Suprapubic skin (tissue), 4 donors: ENCODE measurements around the gene STOM.

Source experiments
- EP300 ChIP-seq: sonication (generic); formaldehyde crosslinking; IDR thresholded peaks from one replicate; pipeline ENCODE4 v1.6.1; 2017; ENCODE audit warnings: antibody characterized with exemption
- POLR2A ChIP-seq, 2 donors: fragments of 450-650 bp; IDR thresholded peaks; one replicate each; pipeline ENCODE4 v1.6.1; 2017; ENCODE audit warnings: antibody characterized with exemption in 2 of 2, mild to moderate bottlenecking in 2 of 2, moderate library complexity in 2 of 2
- POLR2AphosphoS5 ChIP-seq, 3 donors: sonication (generic); formaldehyde crosslinking; IDR thresholded peaks; one replicate each; pipeline ENCODE4 v1.6.1; 2017; ENCODE audit warnings: antibody characterized with exemption in 3 of 3
- TF ChIP-seq, protein P1 (sequence below), 2 donors: fragments of 200-600 bp in 1 of 2; fragments of 450-650 bp in 1 of 2; sonication (generic) in 1 of 2; IDR thresholded peaks; one replicate each; pipeline ENCODE4 v1.5.1; 2016 to 2019; ENCODE audit warnings: antibody characterized with exemption in 2 of 2, mild to moderate bottlenecking in 1 of 2, moderate library complexity in 1 of 2

DNA sequence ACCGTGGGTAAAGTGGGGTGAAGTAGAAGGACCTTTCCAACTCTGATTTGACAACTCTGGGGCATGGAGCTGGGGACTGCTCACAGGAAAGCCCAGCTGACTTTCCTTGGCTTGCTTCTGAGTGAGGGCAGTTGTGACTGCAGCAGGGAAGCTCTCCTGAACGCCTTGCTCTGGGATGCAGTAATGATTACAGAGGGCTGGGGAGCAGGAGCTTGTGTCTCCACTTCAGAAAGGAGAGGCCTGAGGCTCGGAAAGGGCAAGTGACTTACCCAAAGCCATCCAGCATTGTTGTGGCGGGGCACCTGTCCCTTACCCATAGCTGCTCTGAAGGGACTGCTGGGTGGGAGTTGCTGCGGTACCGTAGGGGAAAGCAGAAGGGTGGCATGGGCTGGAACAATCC lies 60.9 kb downstream of the STOM start:
- TF ChIP-seq, protein P1, sequence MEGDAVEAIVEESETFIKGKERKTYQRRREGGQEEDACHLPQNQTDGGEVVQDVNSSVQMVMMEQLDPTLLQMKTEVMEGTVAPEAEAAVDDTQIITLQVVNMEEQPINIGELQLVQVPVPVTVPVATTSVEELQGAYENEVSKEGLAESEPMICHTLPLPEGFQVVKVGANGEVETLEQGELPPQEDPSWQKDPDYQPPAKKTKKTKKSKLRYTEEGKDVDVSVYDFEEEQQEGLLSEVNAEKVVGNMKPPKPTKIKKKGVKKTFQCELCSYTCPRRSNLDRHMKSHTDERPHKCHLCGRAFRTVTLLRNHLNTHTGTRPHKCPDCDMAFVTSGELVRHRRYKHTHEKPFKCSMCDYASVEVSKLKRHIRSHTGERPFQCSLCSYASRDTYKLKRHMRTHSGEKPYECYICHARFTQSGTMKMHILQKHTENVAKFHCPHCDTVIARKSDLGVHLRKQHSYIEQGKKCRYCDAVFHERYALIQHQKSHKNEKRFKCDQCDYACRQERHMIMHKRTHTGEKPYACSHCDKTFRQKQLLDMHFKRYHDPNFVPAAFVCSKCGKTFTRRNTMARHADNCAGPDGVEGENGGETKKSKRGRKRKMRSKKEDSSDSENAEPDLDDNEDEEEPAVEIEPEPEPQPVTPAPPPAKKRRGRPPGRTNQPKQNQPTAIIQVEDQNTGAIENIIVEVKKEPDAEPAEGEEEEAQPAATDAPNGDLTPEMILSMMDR (IDR thresholded peaks at IDR 0.05) = no peak
- TF ChIP-seq POLR2A (IDR thresholded peaks at IDR 0.05) = no peak
- TF ChIP-seq EP300 = no peak
- TF ChIP-seq POLR2AphosphoS5 (IDR thresholded peaks at IDR 0.05) = no peak
